Measurements from ENCODE around the gene SLC6A6.

Gene SLC6A6

DNA sequence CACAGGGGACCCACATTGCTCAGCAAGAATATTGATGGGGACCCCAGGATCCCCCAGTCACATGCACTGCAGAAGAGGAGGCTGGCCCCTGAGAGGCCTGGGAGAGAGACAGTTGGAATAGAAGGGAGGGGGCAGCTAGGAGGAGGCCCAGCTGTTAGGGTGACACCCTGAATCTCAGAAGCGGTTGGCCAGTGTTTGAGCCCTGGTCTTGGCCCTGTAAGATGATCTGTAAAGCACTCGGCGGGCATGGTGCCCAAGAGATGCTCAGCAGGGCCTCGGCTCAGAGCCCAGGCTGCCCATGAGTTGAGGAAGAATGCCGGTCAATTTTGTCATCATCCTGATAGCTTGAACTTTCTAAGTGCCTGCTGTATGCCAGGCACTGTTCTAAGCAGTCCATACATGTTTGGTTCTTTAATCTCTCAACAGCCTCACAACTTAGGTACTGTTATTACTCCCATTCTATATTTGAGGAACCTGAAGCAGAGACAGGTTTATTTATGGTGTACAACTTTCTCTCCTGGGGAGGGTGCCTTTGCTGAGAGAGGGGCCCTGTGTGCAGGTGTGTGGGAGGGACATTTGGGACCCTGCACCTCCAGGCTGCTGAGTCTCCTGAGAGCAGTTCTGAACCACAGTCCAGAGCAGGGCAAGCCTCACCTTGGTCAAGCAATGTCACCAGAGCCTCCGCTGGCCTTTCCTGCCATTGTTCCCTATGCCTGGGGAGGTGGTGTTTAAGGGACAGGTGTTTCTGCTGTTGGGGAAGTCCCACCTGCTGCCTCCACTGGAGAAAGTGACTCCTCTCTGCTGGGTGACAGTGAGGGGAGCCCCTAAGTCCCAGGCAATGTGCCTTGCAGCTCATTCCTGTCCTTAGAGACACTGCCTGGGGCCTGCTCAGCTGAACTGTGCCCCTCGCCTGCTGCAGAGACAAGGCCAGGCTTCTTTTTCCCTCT, 26.0 kb downstream of the SLC6A6 start:
- TF ChIP-seq, protein P1, sequence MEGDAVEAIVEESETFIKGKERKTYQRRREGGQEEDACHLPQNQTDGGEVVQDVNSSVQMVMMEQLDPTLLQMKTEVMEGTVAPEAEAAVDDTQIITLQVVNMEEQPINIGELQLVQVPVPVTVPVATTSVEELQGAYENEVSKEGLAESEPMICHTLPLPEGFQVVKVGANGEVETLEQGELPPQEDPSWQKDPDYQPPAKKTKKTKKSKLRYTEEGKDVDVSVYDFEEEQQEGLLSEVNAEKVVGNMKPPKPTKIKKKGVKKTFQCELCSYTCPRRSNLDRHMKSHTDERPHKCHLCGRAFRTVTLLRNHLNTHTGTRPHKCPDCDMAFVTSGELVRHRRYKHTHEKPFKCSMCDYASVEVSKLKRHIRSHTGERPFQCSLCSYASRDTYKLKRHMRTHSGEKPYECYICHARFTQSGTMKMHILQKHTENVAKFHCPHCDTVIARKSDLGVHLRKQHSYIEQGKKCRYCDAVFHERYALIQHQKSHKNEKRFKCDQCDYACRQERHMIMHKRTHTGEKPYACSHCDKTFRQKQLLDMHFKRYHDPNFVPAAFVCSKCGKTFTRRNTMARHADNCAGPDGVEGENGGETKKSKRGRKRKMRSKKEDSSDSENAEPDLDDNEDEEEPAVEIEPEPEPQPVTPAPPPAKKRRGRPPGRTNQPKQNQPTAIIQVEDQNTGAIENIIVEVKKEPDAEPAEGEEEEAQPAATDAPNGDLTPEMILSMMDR (IDR thresholded peaks at IDR 0.05; ENCODE audit: low read depth, low read length, missing control alignments) = no peak
- H3K4me3 ChIP-seq (ENCODE audit: low read depth, low read length) = no peak overlapping the region
- DNase-seq (ENCODE audit: low read depth) = peak; percentile 23
- in situ Hi-C loops (cut with HindIII; ENCODE audit: low sequenced_read_pairs) = no loop called here

DNA sequence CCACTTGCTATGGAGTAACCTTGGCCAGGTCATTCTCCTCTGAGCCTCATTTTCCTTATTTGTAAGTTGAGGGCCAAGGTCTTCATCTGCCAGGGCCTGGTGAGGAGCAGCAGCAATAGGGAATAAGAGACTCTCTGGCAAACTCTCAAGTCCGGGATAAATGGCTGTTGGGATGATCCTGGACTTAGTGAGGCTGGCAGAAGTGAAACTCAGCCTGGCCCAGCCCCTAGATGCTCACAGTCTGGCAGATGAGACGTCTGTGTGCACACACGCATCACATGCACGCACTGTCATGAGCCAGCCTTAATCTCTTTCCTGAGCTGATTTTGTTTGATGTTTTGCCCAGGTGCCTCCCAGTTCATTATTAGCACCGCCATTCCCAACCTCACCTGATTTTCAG, 26.8 kb downstream of the SLC6A6 start:
- in situ Hi-C loops (cut with HindIII; ENCODE audit: low sequenced_read_pairs) = no loop called here

DNA sequence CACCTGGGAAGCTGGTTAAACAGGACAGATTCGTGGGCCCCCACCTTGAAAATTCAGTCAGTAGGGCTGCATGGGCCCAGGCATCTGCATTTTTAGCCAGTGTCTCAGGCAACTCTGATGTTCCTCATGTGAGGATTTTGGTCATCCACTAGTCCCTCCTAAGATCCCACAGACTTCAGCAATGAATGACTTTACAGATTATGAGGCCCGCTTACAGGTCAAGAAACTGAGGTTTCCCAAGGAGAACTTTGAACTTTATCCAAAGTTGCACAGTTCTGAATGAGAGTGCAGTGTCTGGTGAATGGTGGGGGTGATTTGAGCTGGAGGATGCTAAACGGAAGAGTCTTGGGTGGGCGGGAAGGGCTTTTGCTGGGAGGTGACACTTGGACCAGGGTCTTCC, 27.2 kb downstream of the SLC6A6 start:
- TF ChIP-seq, protein P1 (IDR thresholded peaks at IDR 0.05; ENCODE audit: low read depth, low read length, missing control alignments) = no peak
- no peak overlapping the region for H3K4me3 ChIP-seq (ENCODE audit: low read depth, low read length)
- in situ Hi-C loops (cut with HindIII; ENCODE audit: low sequenced_read_pairs) = no loop called here
- no peak for DNase-seq (ENCODE audit: low read depth)

More for the DNA sequence above, 26.8 kb downstream of the SLC6A6 start:
- no peak overlapping the region for H3K4me3 ChIP-seq (ENCODE audit: low read depth, low read length)
- TF ChIP-seq, protein P1 (IDR thresholded peaks at IDR 0.05; ENCODE audit: low read depth, low read length, missing control alignments) = no peak
- no peak for DNase-seq (ENCODE audit: low read depth)

DNA sequence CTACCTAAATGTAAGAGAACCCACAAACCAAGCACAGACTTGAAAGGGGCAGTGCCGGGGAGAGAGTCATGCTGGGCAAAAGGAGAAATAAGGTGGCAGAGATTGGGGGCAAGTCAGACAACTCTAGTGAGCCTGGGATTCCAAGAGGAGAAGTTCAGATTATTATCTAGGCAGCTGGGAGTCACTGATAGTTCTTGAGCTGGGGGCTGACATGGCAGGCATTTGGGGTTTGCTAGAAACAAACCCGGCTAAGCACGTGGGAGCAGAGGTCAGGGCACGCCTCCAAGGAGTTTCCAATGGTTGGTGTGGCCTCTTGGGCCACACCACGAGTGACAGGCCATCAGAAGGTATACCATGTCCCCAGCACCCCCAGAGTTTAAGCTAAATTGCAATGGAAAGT, 27.6 kb downstream of the SLC6A6 start:
- in situ Hi-C loops (cut with HindIII; ENCODE audit: low sequenced_read_pairs) = no loop called here
- H3K4me3 ChIP-seq (ENCODE audit: low read depth, low read length) = no peak overlapping the region
- TF ChIP-seq, protein P1 (IDR thresholded peaks at IDR 0.05; ENCODE audit: low read depth, low read length, missing control alignments) = no peak
- DNase-seq (ENCODE audit: low read depth) = no peak

DNA sequence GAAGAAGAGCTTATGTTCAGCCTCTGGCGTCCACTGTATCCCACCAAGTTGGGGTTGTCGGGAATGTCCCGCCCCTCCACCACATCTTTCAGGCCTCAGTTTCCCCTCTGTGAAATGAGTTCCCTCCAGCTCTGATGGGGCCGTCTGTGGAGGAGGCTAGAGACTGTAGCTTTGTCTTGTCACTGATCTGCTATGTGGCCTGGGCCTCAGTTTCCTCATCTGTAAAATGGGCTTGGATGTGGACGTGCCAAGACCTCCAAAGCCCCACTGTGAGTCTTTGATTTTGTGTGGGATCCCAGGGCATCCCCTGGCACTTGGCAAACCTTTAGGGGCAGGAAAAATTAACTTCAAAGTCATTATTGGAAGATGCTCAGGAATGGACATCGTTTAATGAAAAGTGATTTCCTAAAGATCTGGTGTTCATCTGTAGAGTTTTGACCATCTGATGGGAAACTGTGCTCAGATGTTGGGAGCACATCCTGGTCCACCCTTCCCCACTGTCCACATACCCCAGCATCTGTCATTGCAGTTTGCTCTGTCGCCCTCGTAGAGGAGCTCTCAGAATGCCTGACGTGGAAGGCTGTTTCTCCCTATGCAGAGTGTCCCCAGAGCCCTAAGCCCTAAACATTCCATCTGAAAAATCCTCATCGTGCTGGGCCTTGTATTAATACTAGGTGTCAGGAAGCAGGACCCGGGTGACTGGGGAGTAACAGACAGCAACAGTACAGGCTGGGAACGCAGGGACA, 28.5 kb downstream of the SLC6A6 start:
- TF ChIP-seq, protein P1 (IDR thresholded peaks at IDR 0.05; ENCODE audit: low read depth, low read length, missing control alignments) = no peak
- no peak overlapping the region for H3K4me3 ChIP-seq (ENCODE audit: low read depth, low read length)
- in situ Hi-C loops (cut with HindIII; ENCODE audit: low sequenced_read_pairs) = no loop called here
- no peak for DNase-seq (ENCODE audit: low read depth)

DNA sequence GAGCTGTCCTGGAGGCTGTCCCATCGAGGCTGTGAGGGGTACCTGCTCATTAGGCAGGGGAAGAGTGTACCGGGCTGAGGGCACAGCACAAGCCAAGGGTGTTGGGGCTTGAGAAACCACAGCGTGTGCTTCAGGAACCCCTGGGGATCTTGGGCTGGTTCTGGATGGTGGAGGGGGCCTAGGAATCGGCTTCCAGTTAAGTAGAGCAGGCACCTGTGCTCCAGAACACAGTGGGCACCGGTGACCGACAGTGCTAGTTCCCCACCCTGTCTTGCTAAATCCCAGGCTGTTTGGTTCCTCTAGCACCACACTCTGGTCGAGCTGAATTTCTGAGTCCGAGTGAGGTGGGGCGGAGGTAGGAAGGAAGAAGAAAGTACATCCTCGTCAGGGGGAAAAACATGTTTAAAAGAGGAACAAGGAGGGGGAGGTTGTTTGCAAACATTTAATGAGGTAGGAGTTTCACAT, 29.1 kb downstream of the SLC6A6 start:
- no peak overlapping the region for H3K4me3 ChIP-seq (ENCODE audit: low read depth, low read length)
- TF ChIP-seq, protein P1 (IDR thresholded peaks at IDR 0.05; ENCODE audit: low read depth, low read length, missing control alignments) = no peak
- in situ Hi-C loops (cut with HindIII; ENCODE audit: low sequenced_read_pairs) = no loop called here
- DNase-seq (ENCODE audit: low read depth) = no peak

Measured in astrocyte of the cerebellum (primary cell).